Measurements from ENCODE around the gene GPR146. TPM values are rescaled to one million over a fixed set of nuclear protein-coding genes. Genes with fewer than 3 reads are reported as not detected.

The GPR146 gene
- total and polyA plus RNA-seq, 2 of the 13 experiments (the other 11 are each of a cell fraction or from before 2014, with no cell fraction given), result 2.0 to 15.9 TPM

- DNase-seq (ENCODE audit: low spot score) (no peak), ATAC-seq (no peak), FAIRE-seq (no peak)
- intact Hi-C loops (cut with micrococcal nuclease; ENCODE audit: unreplicated experiment) (no loop called here), in situ Hi-C loops (cut with HindIII; ENCODE audit: extremely low pct_ligation_motif_present, low pct_unique_long_range_greater_than_20kb) (no loop called here)
- no TSS peak for BruUV-seq (replicated peaks)
- TF ChIP-seq ZNF232 (CRISPR knock-in tag; IDR thresholded peaks at IDR 0.05; ENCODE audit: borderline replicate concordance), result no peak
- TF ChIP-seq FUBP1 (CRISPR knock-in tag; IDR thresholded peaks at IDR 0.05; ENCODE audit: borderline replicate concordance), result no peak
- no peak for TF ChIP-seq ZSCAN22 (CRISPR knock-in tag; IDR thresholded peaks at IDR 0.05)
- TF ChIP-seq PLRG1 (conservative IDR thresholded peaks at IDR 0.05), result no peak
- TF ChIP-seq LBX2 (CRISPR knock-in tag; IDR thresholded peaks at IDR 0.05; ENCODE audit: borderline replicate concordance), result no peak
- TF ChIP-seq, protein P1, sequence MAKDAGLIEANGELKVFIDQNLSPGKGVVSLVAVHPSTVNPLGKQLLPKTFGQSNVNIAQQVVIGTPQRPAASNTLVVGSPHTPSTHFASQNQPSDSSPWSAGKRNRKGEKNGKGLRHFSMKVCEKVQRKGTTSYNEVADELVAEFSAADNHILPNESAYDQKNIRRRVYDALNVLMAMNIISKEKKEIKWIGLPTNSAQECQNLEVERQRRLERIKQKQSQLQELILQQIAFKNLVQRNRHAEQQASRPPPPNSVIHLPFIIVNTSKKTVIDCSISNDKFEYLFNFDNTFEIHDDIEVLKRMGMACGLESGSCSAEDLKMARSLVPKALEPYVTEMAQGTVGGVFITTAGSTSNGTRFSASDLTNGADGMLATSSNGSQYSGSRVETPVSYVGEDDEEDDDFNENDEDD (CRISPR knock-in tag; IDR thresholded peaks at IDR 0.05; ENCODE audit: borderline replicate concordance), result no peak
- no peak for TF ChIP-seq DNMT3B (CRISPR knock-in tag; conservative IDR thresholded peaks at IDR 0.05)
- no peak for TF ChIP-seq ZNF746 (CRISPR knock-in tag; IDR thresholded peaks at IDR 0.05)
- no peak for TF ChIP-seq STAT5B (CRISPR knock-in tag; IDR thresholded peaks at IDR 0.05)
- no peak for TF ChIP-seq KLF15 (CRISPR knock-in tag; IDR thresholded peaks at IDR 0.05; ENCODE audit: borderline replicate concordance)
- TF ChIP-seq ELK4 (CRISPR knock-in tag; IDR thresholded peaks at IDR 0.05; ENCODE audit: borderline replicate concordance), result no peak
- TF ChIP-seq ETV6 (CRISPR knock-in tag; conservative IDR thresholded peaks at IDR 0.05), result no peak
- TF ChIP-seq ZNF879 (CRISPR knock-in tag; IDR thresholded peaks at IDR 0.05), result no peak
- no peak for TF ChIP-seq ZHX1 (CRISPR knock-in tag; IDR thresholded peaks at IDR 0.05; ENCODE audit: low read depth)
- TF ChIP-seq, protein P2, sequence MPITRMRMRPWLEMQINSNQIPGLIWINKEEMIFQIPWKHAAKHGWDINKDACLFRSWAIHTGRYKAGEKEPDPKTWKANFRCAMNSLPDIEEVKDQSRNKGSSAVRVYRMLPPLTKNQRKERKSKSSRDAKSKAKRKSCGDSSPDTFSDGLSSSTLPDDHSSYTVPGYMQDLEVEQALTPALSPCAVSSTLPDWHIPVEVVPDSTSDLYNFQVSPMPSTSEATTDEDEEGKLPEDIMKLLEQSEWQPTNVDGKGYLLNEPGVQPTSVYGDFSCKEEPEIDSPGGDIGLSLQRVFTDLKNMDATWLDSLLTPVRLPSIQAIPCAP (CRISPR knock-in tag; IDR thresholded peaks at IDR 0.05; ENCODE audit: low read depth), result no peak
- no peak for TF ChIP-seq HNRNPLL (IDR thresholded peaks at IDR 0.05; ENCODE audit: low read depth, low read length, poor library complexity, severe bottlenecking)
- TF ChIP-seq HCFC1 (IDR thresholded peaks at IDR 0.05; ENCODE audit: low read depth, low read length), result no peak
- no peak for TF ChIP-seq NFATC3 (CRISPR knock-in tag; IDR thresholded peaks at IDR 0.05)
- no peaks in the 10 kb centered on the region for H3K9me3 ChIP-seq (ENCODE audit: low read length)
- H3K4me1 ChIP-seq (ENCODE audit: insufficient read depth, low read length), result peaks cover 33% of the 10 kb centered on the region
- no peak overlapping the region for H3K27ac ChIP-seq (ENCODE audit: extremely low read length, insufficient read depth, low read length)
- peaks cover 3 to 11% of the 10 kb centered on the region in 2 experiments; a peak in 2 of 5 replicates for H3K36me3 ChIP-seq (replicated peaks in 1 of 2; ENCODE audit: control insufficient read depth in 1 of 2, insufficient read depth in 2 of 2, low read length in 2 of 2)
- H3K27me3 ChIP-seq (ENCODE audit: control insufficient read depth in 1 of 2, insufficient read depth in 2 of 2, low read length in 2 of 2), result no peaks in the 10 kb centered on the region
- no peak overlapping the region for H3K9ac ChIP-seq (ENCODE audit: insufficient read depth, low read depth, low read length)
- no peak overlapping the region for H3K4me3 ChIP-seq (replicated peaks in 1 of 3; ENCODE audit: insufficient read depth in 1 of 3, low read depth in 2 of 3, low read length in 3 of 3)
- CTCF ChIA-PET (ENCODE audit: low intra/inter-chr PET ratio, low total read pairs), result no interaction called here
- H2AFZ ChIP-seq (ENCODE audit: low read length), result no peak overlapping the region
- no peak overlapping the region for H3K4me2 ChIP-seq (ENCODE audit: low read depth, low read length)
- POLR2A ChIA-PET, result no interaction called here
- peaks cover 6% of the 10 kb centered on the region for H3K79me2 ChIP-seq (ENCODE audit: insufficient read depth, low read length)
- 95% methylated on average over 11 of the region's 11 CpGs for WGBS (ENCODE audit: low lambda C conversion rate)
- H4K20me1 ChIP-seq (ENCODE audit: insufficient read depth, low read length), result no peaks in the 10 kb centered on the region
Measured at GRCh38 chr7:1013581-1013980, 30.8 kb upstream of the GPR146 start.

Measured in HepG2 (cell line).